Right lung (tissue), 5 donors: ENCODE results near the gene ZNF365. TPM values are rescaled to one million over a fixed set of nuclear protein-coding genes. Genes with fewer than 3 reads are reported as not detected.

Experiments used
- DNase-seq, 2 donors: peaks; one replicate each; pipeline ENCODE4 v3.0.0-alpha.2; 2013
- polyA plus RNA-seq, 5 donors: library from polyadenylated mRNA; unstranded; fragments of 120-200 nt; gene quantifications; one replicate each; pipeline versions ENCODE4 v1.2.1 to v1.2.3, GENCODE V29; 2013; ENCODE audit warnings: inconsistent platforms in 1 of 5, low replicate concordance in 1 of 5; ENCODE audit not compliant: insufficient read length in 5 of 5, insufficient read depth in 1 of 5

ZNF365 gene
- polyA plus RNA-seq, 5 donors: 0.25 to 0.46 (median 0.38) TPM

- no peak for DNase-seq
Observed at GRCh38 chr10:62414359-62414758, 40.2 kb downstream of the ZNF365 start.

DNA sequence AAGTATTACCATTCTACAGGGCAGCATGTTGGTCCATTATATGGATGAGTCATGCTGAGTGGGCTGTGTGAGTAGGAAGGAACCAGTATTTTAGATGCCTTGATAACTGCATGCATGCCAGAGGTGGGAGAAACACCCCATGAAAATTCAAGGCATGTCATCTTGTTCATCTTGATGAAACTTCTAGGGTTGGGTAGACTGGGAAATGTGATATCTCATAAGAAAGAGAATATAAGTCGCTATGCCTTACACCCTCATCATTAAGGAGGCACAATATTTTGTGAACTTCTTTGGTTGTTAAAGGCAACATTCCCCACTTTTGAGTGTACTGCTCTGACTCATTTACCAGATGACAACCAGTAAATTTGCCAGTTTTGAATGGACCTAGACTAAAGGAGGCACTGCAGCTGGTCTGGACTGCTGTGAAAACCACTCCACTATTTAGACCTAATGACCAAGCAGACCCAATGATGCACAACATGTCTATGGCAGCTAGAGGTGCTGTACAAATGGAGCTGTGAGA, 48.0 kb downstream of the ZNF365 start:
- DNase-seq: no peak

- DNase-seq: no peak
Observed at GRCh38 chr10:62424026-62424425, 49.9 kb downstream of the ZNF365 start.

DNA sequence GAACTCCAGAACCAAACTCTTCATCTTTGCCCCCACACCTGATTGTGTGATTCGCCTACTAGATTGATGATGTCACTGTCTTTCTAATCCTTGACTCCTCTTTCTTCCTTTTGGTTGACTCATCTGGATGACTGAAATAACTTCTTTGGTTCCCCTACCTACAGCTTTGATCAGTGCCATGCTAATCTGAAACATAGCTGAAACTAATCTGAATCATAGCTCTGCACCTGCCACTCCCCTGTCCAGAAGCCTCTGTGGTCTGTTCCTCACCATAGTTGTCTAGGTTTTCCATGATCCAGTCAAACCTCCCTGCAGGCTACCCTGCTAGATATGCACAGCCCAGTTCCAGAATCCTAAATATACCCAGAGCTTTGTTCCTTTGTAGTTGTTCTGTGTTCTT, 51.9 kb downstream of the ZNF365 start:
- DNase-seq: no peak

DNA sequence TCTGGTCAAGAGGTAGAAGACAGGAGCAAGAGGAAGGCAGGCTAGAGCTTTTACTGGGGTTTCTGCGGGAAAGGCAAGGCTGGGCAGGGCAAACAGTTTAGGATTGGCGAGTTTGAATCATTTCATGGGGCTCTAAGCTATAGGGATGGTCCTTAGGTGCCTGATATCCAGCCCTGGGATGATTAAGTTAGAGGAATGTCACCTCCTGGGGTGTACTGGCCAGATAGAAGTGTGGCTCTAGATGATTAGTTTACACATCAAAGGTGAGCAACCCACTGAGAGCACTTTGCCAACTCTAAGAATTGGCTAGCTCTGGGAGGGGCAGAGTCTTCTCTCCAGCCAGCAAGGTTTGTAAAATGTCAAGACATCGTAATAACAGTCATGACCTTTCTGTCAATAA, 52.4 kb downstream of the ZNF365 start:
- DNase-seq: no peak

DNA sequence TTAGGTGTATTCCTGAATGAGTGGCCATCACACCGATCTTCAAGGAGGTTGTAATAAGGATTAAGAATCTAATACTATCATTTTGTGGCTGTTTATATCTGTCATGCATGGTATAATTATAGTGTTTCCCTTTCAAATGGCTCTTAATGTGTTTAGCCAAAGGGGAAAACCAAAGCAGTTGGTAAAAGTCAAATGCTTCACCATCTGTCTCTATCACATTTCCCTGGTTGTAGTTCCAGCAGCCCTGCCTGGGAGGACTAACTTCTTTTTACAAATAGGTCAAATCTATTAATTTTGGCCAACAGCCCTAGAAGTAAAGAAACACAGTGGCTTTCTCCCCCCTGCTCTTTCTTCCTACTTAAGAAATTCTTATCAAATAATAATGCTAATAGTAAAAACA, 56.7 kb downstream of the ZNF365 start:
- no peak for DNase-seq

GRCh38 chr10:62433181-62433692, 59.1 kb downstream of the ZNF365 start:
- no peak for DNase-seq

- DNase-seq: no peak
Observed at GRCh38 chr10:62433901-62434300, 59.7 kb downstream of the ZNF365 start.

GRCh38 chr10:62437696-62438095, 63.5 kb downstream of the ZNF365 start:
- peak; percentile 36 to 60 for DNase-seq

- peak in 1 of 2 donors; percentile 17 for DNase-seq
Observed at GRCh38 chr10:62442006-62442405, 67.8 kb downstream of the ZNF365 start.

GRCh38 chr10:62442894-62443669, 68.9 kb downstream of the ZNF365 start:
- DNase-seq: no peak

GRCh38 chr10:62443866-62444265, 69.7 kb downstream of the ZNF365 start:
- peak in 1 of 2 donors; percentile 14 for DNase-seq

DNA sequence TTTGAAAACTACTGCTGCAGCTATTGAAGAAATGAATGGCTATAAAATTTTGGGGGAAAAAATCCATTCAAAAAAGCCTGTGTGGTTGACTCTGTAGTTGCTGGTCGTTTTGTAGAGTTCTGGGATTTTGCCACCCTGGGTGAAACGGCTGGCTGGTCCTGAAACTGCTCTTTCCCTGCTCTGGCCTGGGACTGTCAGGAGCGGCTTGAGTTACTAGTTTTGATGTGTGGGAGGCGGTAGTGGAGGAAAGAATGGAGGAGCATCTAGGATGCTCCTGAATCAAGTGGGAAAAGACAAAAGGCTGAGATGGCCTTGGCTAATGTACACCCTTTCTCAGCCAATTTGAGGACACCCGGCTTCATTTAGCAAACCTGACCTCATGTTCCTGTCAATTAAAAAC, 72.5 kb downstream of the ZNF365 start:
- DNase-seq: no peak

DNA sequence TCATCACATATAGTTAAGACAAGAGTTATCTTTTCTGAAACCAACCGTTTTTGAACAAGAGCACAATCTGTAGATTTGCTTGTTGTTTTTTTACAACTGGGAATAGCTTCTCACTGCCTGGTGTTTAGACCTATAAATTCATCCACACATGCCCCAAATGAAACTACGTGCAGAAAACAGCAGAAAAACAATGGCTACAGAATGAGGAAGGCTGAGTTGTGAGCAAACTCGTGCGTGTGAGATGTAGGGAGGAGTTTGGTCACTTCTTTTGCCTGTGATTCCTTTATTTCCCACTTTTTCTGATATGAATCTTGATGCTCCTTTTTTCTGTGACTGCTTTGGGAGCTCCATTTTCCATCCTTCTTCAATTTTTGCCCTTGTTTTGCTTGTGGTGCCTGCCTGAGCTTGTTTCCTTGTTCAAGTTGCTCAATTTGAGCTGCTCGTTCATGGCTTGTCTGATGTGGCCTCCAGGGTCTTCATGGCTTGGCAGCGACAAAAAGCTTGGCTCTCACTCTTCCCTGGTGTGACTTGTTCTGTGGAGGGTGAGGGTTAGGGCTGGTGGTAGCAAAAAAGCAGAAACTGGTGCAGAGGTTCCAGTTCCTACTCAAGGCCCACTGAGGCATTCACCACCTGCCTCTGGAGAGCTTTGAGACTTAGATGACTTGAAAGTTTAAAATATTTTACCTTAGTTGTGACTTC, 76.9 kb downstream of the ZNF365 start:
- no peak for DNase-seq

DNA sequence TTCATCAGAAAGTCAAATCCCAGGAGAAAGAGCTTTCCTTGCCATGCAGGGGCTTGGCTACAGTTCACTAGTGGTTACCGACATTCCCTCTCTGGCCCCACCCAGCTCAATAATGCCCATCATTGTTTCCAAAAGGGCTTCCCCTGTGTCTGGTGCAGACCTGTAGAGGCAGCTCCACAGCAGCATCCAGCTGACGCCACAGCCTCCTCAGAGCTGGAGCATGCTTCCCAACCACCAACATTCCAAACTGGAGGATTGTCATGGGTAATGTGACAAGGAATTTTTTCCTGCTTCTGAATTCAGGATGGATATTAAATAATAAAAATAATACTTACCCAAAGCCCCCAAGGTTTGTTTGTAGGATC, 77.4 kb downstream of the ZNF365 start:
- no peak for DNase-seq

Other genes with a start within 250 kb of the ZNF365 start
- 10 to 100 TPM in 3 of 5 donors, 1 to 10 TPM in 2; 6.0 to 26.0 (median 12.9) TPM for gene RTKN2, start 105.5 kb upstream of the ZNF365 start, polyA plus RNA-seq